Measurements from ENCODE around the gene CDH18. TPM values are rescaled to one million over a fixed set of nuclear protein-coding genes. Genes with fewer than 3 reads are reported as not detected.
"Not testable (repeated sequence)": the region's sequence is repeated elsewhere in the genome, so short reads cannot be mapped to it uniquely, and the experiment has no call there.

Gene CDH18
- total RNA-seq, 1 experiment from 2014 or later, result not detected

DNA sequence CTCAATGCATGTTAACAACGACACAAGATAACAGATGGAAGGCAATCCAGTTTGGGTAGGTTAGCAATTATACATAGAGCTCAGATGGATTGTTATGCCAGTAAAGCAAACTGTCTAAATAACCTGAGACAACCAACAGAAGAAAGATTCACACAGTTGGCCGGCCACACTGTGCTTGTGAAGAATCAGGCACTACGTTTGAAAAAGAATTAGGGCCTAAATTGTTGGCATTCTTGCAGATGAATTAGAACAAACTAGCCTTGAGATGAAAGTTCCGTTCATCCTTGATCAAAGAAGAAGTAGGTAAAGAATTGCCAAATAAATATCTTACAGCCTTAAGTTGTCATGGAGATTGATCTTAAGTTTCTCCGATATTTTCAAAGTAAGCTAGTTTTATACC lies 210.6 kb downstream of the CDH18 start:
- BruUV-seq (replicated peaks), result no TSS peak
- no peaks in the 10 kb centered on the region for H3K79me2 ChIP-seq (ENCODE audit: insufficient read depth, low read length)
- H2AFZ ChIP-seq (ENCODE audit: low read depth, low read length, poor library complexity, severe bottlenecking), result no peak overlapping the region
- POLR2A ChIA-PET, result no interaction called here
- H3K4me2 ChIP-seq (ENCODE audit: low read length), result no peak overlapping the region
- H4K20me1 ChIP-seq (ENCODE audit: insufficient read depth), result no peaks in the 10 kb centered on the region
- H3K4me3 ChIP-seq (replicated peaks in 1 of 2; ENCODE audit: low read depth in 1 of 2, low read length in 2 of 2), result no peak overlapping the region
- TF ChIP-seq SIN3A (IDR thresholded peaks at IDR 0.05; ENCODE audit: low read depth) (no peak), CEBPB (IDR thresholded peaks at IDR 0.05; ENCODE audit: low read depth) (no peak), ZFX (IDR thresholded peaks at IDR 0.05) (no peak), YY1 (IDR thresholded peaks at IDR 0.05; ENCODE audit: extremely low read depth, insufficient replicate concordance, low read depth, low read length) (no peak), POLR2A (IDR thresholded peaks at IDR 0.05; ENCODE audit: borderline replicate concordance, extremely low read depth, insufficient read depth, insufficient read length) (no peak), FOSL1 (IDR thresholded peaks at IDR 0.05; ENCODE audit: low read depth) (no peak), EZH2 (IDR thresholded peaks at IDR 0.05) (no peak), JUND (IDR thresholded peaks at IDR 0.05) (no peak), SP1 (IDR thresholded peaks at IDR 0.05; ENCODE audit: low read depth) (no peak), EZH2phosphoT487 (IDR thresholded peaks at IDR 0.05; ENCODE audit: borderline replicate concordance) (no peak), EGR1 (IDR thresholded peaks at IDR 0.05; ENCODE audit: low read depth) (no peak), ELF1 (IDR thresholded peaks at IDR 0.05; ENCODE audit: borderline replicate concordance, low read depth) (no peak), POLR2AphosphoS5 (IDR thresholded peaks at IDR 0.05; ENCODE audit: low read depth, low read length) (no peak), RAD21 (IDR thresholded peaks at IDR 0.05; ENCODE audit: low read depth) (no peak)
- TF ChIP-seq, protein P1, sequence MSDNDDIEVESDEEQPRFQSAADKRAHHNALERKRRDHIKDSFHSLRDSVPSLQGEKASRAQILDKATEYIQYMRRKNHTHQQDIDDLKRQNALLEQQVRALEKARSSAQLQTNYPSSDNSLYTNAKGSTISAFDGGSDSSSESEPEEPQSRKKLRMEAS (IDR thresholded peaks at IDR 0.05), result no peak
- TF ChIP-seq, protein P2, sequence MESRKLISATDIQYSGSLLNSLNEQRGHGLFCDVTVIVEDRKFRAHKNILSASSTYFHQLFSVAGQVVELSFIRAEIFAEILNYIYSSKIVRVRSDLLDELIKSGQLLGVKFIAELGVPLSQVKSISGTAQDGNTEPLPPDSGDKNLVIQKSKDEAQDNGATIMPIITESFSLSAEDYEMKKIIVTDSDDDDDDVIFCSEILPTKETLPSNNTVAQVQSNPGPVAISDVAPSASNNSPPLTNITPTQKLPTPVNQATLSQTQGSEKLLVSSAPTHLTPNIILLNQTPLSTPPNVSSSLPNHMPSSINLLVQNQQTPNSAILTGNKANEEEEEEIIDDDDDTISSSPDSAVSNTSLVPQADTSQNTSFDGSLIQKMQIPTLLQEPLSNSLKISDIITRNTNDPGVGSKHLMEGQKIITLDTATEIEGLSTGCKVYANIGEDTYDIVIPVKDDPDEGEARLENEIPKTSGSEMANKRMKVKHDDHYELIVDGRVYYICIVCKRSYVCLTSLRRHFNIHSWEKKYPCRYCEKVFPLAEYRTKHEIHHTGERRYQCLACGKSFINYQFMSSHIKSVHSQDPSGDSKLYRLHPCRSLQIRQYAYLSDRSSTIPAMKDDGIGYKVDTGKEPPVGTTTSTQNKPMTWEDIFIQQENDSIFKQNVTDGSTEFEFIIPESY (IDR thresholded peaks at IDR 0.05; ENCODE audit: extremely low read depth, insufficient replicate concordance, low read length), result no peak
- TF ChIP-seq, protein P3, sequence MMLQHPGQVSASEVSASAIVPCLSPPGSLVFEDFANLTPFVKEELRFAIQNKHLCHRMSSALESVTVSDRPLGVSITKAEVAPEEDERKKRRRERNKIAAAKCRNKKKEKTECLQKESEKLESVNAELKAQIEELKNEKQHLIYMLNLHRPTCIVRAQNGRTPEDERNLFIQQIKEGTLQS (IDR thresholded peaks at IDR 0.05), result no peak
- TF ChIP-seq, protein P4, sequence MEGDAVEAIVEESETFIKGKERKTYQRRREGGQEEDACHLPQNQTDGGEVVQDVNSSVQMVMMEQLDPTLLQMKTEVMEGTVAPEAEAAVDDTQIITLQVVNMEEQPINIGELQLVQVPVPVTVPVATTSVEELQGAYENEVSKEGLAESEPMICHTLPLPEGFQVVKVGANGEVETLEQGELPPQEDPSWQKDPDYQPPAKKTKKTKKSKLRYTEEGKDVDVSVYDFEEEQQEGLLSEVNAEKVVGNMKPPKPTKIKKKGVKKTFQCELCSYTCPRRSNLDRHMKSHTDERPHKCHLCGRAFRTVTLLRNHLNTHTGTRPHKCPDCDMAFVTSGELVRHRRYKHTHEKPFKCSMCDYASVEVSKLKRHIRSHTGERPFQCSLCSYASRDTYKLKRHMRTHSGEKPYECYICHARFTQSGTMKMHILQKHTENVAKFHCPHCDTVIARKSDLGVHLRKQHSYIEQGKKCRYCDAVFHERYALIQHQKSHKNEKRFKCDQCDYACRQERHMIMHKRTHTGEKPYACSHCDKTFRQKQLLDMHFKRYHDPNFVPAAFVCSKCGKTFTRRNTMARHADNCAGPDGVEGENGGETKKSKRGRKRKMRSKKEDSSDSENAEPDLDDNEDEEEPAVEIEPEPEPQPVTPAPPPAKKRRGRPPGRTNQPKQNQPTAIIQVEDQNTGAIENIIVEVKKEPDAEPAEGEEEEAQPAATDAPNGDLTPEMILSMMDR (IDR thresholded peaks at IDR 0.05 in 2 of 3, conservative IDR thresholded peaks at IDR 0.05 in 1 of 3; ENCODE audit: borderline replicate concordance in 1 of 3, insufficient read depth in 1 of 3, low read depth in 2 of 3, low read length in 2 of 3), result no peak
- H3K27ac ChIP-seq (ENCODE audit: low read depth, low read length), result no peak overlapping the region
- no peaks in the 10 kb centered on the region for H3K36me3 ChIP-seq (ENCODE audit: control insufficient read depth in 1 of 2, insufficient read depth in 2 of 2, low read length in 2 of 2)
- H3K27me3 ChIP-seq (ENCODE audit: insufficient read depth, low read length), result no peaks in the 10 kb centered on the region
- RAD21 ChIA-PET (ENCODE audit: low non-redundant PET in 1 of 2, low total read pairs in 2 of 2, uncharacterized antibody in 2 of 2, unreplicated experiment in 2 of 2), result no interaction called here
- H3K4me1 ChIP-seq (ENCODE audit: control insufficient read depth in 1 of 2, insufficient read depth in 2 of 2, low read length in 2 of 2), result no peaks in the 10 kb centered on the region
- no peak overlapping the region for H3K9ac ChIP-seq (ENCODE audit: low read length)
- DNase-seq (ENCODE audit: low read depth, low spot score) (no peak), ATAC-seq (no peak)
- H3K9me3 ChIP-seq (ENCODE audit: control insufficient read depth in 1 of 2, insufficient read depth in 1 of 2, low read depth in 1 of 2, low read length in 2 of 2), result peaks cover 0 to 26% of the 10 kb centered on the region in 2 experiments; a peak in 2 of 4 replicates
- intact Hi-C loops (cut with micrococcal nuclease), result no loop called here
- H3K9me2 ChIP-seq (ENCODE audit: insufficient read depth), result no peaks in the 10 kb centered on the region
- CTCF ChIA-PET, result no interaction called here

DNA sequence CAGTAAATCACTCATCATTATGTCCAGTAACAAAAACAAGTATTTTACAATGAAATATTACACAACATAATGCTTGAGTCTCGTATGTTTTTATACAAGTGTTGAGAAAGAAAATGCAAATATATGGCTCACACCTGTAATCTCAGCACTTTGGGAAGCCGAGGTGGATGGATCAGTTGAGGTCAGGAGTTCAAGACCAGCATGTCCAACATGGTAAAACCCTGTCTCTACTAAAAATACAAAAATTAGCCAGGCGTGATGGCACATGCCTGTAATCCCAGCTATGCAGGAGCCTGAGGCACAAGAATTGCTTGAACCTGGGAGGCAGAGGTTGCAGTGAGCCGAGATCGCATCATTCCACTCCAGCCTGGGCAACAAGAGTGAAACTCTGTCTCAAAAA lies 211.1 kb downstream of the CDH18 start:
- H3K4me3 ChIP-seq (replicated peaks in 1 of 2; ENCODE audit: low read depth in 1 of 2, low read length in 2 of 2); H4K20me1 ChIP-seq (ENCODE audit: insufficient read depth); H3K4me1 ChIP-seq (ENCODE audit: control insufficient read depth in 1 of 2, insufficient read depth in 2 of 2, low read length in 2 of 2); H3K4me2 ChIP-seq (ENCODE audit: low read length); POLR2A ChIA-PET; intact Hi-C loops (cut with micrococcal nuclease); H3K27ac ChIP-seq (ENCODE audit: low read depth, low read length); BruUV-seq (replicated peaks); H2AFZ ChIP-seq (ENCODE audit: low read depth, low read length, poor library complexity, severe bottlenecking); H3K9ac ChIP-seq (ENCODE audit: low read length); H3K9me2 ChIP-seq (ENCODE audit: insufficient read depth); H3K27me3 ChIP-seq (ENCODE audit: insufficient read depth, low read length); CTCF ChIA-PET; ATAC-seq; DNase-seq (ENCODE audit: low read depth, low spot score); RAD21 ChIA-PET (ENCODE audit: low non-redundant PET in 1 of 2, low total read pairs in 2 of 2, uncharacterized antibody in 2 of 2, unreplicated experiment in 2 of 2); H3K36me3 ChIP-seq (ENCODE audit: control insufficient read depth in 1 of 2, insufficient read depth in 2 of 2, low read length in 2 of 2); H3K79me2 ChIP-seq (ENCODE audit: insufficient read depth, low read length): not testable (repeated sequence)
- peaks cover 0 to 26% of the 10 kb centered on the region in 2 experiments; a peak in 2 of 4 replicates for H3K9me3 ChIP-seq (ENCODE audit: control insufficient read depth in 1 of 2, insufficient read depth in 1 of 2, low read depth in 1 of 2, low read length in 2 of 2)
